IPS DF 6.9 (cell line): Measurements from ENCODE around the gene FATE1.

ENCODE experiments used
- DNase-seq: peaks from one replicate; pipeline ENCODE4 v3.0.0-alpha.2; 2013; ENCODE audit warnings: low read depth, low spot score
- H3K27ac ChIP-seq: one replicate; pipeline ENCODE4 v1.5.1; 2013; ENCODE audit warnings: low read length, control low read depth
- H3K27me3 ChIP-seq: 2 replicates; pipeline ENCODE4 v1.6.1; 2013; ENCODE audit warnings: mild to moderate bottlenecking, low read length; ENCODE audit not compliant: control insufficient read depth, insufficient read depth
- H3K36me3 ChIP-seq: 2 replicates; pipeline ENCODE4 v1.6.1; 2013; ENCODE audit warnings: low read length; ENCODE audit not compliant: control insufficient read depth, insufficient read depth
- H3K4me1 ChIP-seq: 2 replicates; pipeline ENCODE4 v1.6.1; 2013; ENCODE audit warnings: low read length; ENCODE audit not compliant: control insufficient read depth, insufficient read depth
- H3K4me3 ChIP-seq: 2 replicates; pipeline ENCODE4 v1.5.1; 2013; ENCODE audit warnings: mild to moderate bottlenecking, low read length
- H3K9me3 ChIP-seq: 2 replicates; pipeline ENCODE4 v1.6.1; 2013; ENCODE audit warnings: low read length, inconsistent platforms; ENCODE audit not compliant: control insufficient read depth, insufficient read depth
- WGBS: extraction: QIAGEN DNeasy Blood & Tissue Kit; methylation state at CpG from one replicate; pipeline ENCODE4 v1.1.7; 2013; ENCODE audit warnings: mixed read lengths, missing lambda C conversion rate; ENCODE audit not compliant: insufficient read length, insufficient coverage; 5-methylcytosine and 5-hydroxymethylcytosine counted together

The FATE1 gene

DNA sequence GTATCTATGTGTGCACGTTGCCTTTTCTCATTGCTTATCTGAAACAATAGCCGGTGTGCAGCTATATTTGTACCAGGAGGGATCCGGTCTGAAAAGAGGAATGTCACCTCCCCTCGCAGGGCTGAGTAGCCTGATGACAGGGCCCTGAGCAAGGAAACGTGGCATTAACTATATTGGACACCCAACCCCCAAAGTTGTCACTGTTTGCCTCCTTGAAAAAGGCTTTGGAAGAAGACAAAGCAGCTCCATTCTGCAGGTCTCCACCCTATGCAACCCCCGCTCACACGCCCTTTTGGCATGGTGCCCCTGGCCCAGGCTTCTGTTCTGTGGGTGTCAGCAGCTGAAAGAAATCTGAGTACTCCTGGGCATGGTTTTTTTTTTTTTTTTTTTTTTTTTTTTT is 12.3 kb upstream of the FATE1 start:
- DNase-seq, result no peak
- Histone ChIP-seq H3K9me3 (no peaks in the 10 kb centered on the region), H3K27ac (no peak overlapping the region), H3K36me3 (no peaks in the 10 kb centered on the region), H3K4me3 (no peak overlapping the region), H3K4me1 (no peaks in the 10 kb centered on the region), H3K27me3 (no peaks in the 10 kb centered on the region)
- no CpG with 5 or more reads among the region's 7 CpGs for WGBS

DNA sequence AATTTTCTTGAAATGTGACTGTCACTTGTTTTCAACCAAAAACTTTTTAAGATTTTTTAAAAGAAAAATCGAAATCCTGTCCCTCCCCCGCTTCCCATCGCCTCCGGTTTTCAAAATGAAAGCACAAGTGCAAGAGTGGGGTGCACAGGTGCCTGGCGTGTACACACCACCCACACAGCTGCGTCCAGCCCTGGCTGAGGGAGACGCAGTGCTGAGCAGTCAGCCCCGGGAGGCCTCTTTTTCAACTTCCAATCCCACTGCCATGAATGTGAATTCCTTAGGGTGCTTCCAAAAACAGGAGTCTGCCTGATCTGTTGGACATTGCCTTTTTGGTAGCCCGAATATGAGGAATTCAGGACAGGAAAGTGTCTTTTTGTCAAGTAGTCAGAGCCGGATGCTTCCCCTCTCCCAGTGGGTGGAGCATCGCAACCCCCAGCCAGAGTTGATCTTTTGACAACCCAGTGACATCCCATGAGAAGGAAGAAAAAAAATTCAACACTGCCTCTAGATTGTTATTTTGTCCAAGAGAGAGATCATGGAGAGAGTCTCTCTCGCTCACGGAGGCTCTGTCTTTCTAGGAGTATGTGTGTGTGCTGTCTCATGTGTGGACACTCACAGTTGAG is 11.7 kb upstream of the FATE1 start:
- Histone ChIP-seq H3K27ac (no peak overlapping the region), H3K4me1 (no peaks in the 10 kb centered on the region), H3K9me3 (no peaks in the 10 kb centered on the region), H3K4me3 (no peak overlapping the region), H3K36me3 (no peaks in the 10 kb centered on the region), H3K27me3 (no peaks in the 10 kb centered on the region)
- no peak for DNase-seq
- no CpG with 5 or more reads among the region's 13 CpGs for WGBS

DNA sequence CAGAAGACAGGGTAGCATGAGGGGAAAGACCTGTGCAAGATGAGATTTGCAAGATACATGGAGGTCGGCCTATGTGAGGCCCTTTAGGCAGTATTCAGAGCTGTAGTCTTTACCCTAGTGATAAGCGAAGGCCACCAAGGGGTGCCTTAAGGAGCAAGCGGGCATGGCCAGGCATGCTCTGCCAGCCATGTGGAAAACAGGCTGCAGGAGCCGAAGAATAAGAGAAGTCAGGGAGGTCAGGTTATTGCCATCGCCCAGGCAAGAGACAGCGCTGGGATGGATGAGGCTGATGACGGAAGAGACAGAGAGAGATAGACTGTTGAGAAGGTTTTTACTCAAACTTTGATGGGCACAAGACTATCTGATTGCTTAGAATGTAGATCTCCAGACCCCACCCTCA is 7.0 kb upstream of the FATE1 start:
- Histone ChIP-seq H3K4me3 (no peak overlapping the region), H3K27me3 (no peaks in the 10 kb centered on the region), H3K27ac (no peak overlapping the region), H3K4me1 (no peaks in the 10 kb centered on the region; the same call in 1 of the 2 replicates), H3K9me3 (no peaks in the 10 kb centered on the region), H3K36me3 (no peaks in the 10 kb centered on the region)
- no peak for DNase-seq
- no CpG with 5 or more reads among the region's 7 CpGs for WGBS

DNA sequence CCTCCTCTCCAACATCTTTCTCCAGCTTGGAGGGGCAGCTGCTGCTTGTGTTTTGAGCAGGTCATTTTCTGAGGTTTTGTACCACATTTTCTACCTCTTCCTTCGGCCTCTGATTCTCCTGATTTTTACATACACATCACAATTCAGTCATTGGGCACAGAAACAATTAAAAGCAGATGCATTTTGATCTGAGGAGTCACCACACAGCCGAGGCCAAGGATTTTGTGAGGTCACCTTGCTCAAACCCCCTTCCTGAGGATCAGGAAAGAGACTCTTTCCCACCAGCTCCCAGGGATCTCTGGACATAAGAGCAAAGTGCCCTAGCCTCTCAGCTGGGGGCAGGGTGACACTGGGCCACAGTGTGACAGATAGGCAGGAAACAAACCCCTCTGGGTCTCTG is 5.4 kb upstream of the FATE1 start:
- no CpG with 5 or more reads among the region's 2 CpGs for WGBS

DNA sequence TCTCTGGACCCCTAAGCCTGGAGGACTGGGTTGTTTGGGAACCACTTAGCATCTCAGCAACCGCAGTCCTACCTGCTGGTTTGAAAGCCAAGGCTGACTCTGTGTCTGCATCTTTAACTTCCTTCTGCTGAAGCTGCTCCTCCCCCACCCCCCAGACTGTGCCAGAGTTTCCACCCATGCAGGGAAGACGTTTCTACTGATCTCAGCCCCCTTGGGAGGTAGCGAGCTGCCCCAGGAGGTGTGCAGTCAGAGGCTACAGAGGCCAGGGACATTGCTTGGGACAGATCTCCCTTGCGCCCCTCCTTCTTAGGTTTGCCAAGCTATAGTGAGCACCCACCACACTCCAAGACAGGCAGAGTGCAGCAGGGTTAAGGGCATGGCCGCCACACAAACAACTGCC is 4.7 kb upstream of the FATE1 start:
- no peaks in the 10 kb centered on the region for H3K27me3 ChIP-seq
- peaks cover 2% of the 10 kb centered on the region; the same call in 1 of the 2 replicates for H3K4me1 ChIP-seq
- no peaks in the 10 kb centered on the region for H3K36me3 ChIP-seq
- no peak for DNase-seq
- H3K9me3 ChIP-seq, result no peaks in the 10 kb centered on the region
- no peak overlapping the region for H3K4me3 ChIP-seq
- no CpG with 5 or more reads among the region's 5 CpGs for WGBS
- no peak overlapping the region for H3K27ac ChIP-seq

More for the DNA sequence above, 5.4 kb upstream of the FATE1 start:
- Histone ChIP-seq H3K36me3 (no peaks in the 10 kb centered on the region), H3K27me3 (no peaks in the 10 kb centered on the region), H3K4me1 (peaks cover 2% of the 10 kb centered on the region; the same call in 1 of the 2 replicates), H3K27ac (no peak overlapping the region), H3K4me3 (no peak overlapping the region), H3K9me3 (no peaks in the 10 kb centered on the region)
- DNase-seq, result no peak

DNA sequence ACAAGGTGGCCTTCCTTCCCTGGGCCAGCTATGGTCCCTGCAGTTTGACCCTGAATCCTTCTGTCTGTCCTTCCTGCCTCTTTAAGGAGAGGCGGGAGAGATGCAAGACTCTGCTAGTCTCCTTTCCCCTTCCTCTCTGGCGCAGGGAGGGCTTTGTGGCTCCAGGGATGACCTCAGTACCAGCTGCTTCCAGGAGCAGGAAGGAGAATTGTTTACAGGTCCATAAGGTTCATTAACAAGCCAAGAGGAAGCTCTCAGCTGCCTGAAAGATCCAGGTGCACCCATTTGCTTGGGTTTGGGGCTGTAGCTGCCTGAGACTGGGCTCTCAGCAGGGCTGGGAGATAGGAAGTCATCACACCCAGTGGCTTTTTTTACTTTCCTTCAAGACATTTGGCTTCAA is 4.0 kb upstream of the FATE1 start:
- H3K4me3 ChIP-seq, result no peak overlapping the region
- no CpG with 5 or more reads among the region's 2 CpGs for WGBS
- no peaks in the 10 kb centered on the region for H3K36me3 ChIP-seq
- no peak overlapping the region for H3K27ac ChIP-seq
- H3K27me3 ChIP-seq, result no peaks in the 10 kb centered on the region
- no peak for DNase-seq
- H3K9me3 ChIP-seq, result no peaks in the 10 kb centered on the region
- peaks cover 2% of the 10 kb centered on the region; the same call in 1 of the 2 replicates for H3K4me1 ChIP-seq

DNA sequence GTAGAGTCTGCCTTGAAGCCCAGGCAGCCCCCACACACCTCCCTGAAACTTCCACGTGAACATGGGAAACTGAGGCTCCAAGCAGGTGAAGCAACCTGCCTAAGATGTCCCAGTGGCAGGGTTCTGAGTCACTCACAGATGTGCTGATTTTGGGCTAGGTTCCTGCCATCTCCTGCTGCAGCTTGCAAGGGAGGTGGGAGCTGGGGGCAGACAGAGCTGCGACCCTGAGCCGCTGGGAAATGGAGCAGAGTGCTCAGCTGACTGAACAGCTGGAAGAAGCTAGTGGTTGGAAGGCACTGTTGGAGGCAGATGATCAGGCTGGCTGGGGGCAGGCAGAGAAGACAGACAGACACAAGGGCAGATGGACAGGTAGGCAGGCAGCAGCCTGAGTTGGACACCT is 3.6 kb upstream of the FATE1 start:
- Histone ChIP-seq H3K9me3 (no peaks in the 10 kb centered on the region), H3K36me3 (no peaks in the 10 kb centered on the region), H3K27me3 (no peaks in the 10 kb centered on the region), H3K27ac (no peak overlapping the region), H3K4me3 (no peak overlapping the region), H3K4me1 (peaks cover 2% of the 10 kb centered on the region; the same call in 1 of the 2 replicates)
- no peak for DNase-seq
- no CpG with 5 or more reads among the region's 3 CpGs for WGBS

DNA sequence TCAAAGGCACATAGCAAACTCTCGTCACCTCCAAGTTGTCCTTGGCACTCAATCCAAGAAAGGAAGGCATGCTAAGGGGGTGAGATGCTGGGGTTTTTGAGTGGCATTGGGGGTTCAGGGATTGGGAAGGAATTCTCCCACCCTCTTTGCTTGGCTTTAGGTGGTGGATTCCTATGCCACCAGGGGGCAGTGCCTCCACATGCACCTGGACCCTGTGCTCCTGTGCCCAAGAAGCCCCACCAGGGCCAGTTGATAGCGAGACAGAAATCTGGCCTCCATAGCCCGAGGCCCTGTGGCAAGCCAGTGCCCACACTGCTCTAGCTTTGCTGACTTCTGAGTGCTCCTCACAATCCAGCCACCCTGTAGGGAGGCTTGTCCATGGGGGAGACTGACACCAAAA is 2.0 kb upstream of the FATE1 start:
- H3K27ac ChIP-seq, result no peak overlapping the region
- no CpG with 5 or more reads among the region's 3 CpGs for WGBS
- DNase-seq, result no peak

DNA sequence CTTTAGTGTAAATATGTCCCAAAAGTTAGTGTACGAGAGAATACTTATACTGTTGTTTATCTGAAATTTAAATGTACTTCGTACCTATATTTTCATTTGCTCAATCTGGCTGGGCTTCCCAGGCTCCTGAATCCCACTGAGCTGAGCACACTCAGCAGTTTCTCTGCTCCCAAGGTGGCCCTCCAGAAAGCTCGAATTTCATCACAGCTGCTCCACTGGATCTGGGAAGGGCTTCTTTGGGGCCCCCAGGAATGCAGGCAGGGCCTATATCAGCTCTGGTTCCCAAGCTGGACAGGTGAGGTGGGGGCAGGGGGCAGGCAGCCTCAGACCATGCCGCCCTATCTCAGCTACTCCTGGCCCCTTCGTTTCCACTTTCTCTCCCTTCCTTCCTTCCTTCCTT is 1.5 kb upstream of the FATE1 start:
- DNase-seq, result no peak
- no peak overlapping the region for H3K27ac ChIP-seq
- H3K4me3 ChIP-seq, result no peak overlapping the region
- no peaks in the 10 kb centered on the region for H3K36me3 ChIP-seq
- H3K9me3 ChIP-seq, result no peaks in the 10 kb centered on the region
- H3K27me3 ChIP-seq, result no peaks in the 10 kb centered on the region
- WGBS, result no CpG with 5 or more reads among the region's 5 CpGs
- peaks cover 2% of the 10 kb centered on the region; the same call in 1 of the 2 replicates for H3K4me1 ChIP-seq

More for the DNA sequence above, 2.0 kb upstream of the FATE1 start:
- no peaks in the 10 kb centered on the region for H3K9me3 ChIP-seq
- peaks cover 2% of the 10 kb centered on the region; the same call in 1 of the 2 replicates for H3K4me1 ChIP-seq
- H3K27me3 ChIP-seq, result no peaks in the 10 kb centered on the region
- no peak overlapping the region for H3K4me3 ChIP-seq
- H3K36me3 ChIP-seq, result no peaks in the 10 kb centered on the region

DNA sequence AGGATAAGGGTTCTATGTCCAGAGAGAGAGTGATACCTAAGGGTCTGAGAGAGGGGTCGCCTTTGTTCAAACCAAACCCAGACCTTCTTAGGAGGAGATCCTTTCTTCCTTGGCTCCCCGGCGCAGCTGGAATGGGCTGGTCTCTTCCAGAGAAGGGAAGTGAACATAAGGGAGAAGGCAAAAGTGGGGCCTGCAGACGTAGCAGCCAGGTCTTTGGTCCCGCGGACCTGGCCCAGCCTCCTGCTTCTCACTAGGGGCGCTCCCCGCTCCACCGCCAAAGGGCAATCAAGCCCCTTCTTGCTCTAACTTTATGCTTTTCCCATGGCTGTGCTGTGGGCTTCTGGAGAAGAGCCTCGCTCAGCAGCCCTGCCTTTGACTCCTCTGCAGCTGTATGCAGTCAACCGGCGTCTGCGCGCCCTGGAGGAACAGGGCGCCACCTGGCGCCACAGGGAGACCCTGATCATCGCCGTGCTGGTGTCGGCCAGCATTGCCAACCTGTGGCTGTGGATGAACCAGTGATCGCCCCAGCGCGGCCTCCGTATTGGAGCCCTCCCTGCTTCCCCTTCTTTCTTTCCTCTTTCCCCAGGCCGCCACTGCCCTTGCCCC is 6.5 kb downstream of the FATE1 start:
- DNase-seq, result peak; percentile 43
- no peaks in the 10 kb centered on the region for H3K36me3 ChIP-seq
- H3K4me3 ChIP-seq, result no peak overlapping the region
- WGBS, result no CpG with 5 or more reads among the region's 24 CpGs
- H3K4me1 ChIP-seq, result peaks cover 4% of the 10 kb centered on the region
- no peaks in the 10 kb centered on the region for H3K9me3 ChIP-seq
- H3K27ac ChIP-seq, result no peak overlapping the region
- no peaks in the 10 kb centered on the region for H3K27me3 ChIP-seq
